Endothelial cell of umbilical vein (primary cell): Measurements from ENCODE around the gene MYO18A.

Experiments used
- EZH2 ChIP-seq: IDR thresholded peaks from 2 replicates; pipeline ENCODE4 v1.6.1; 2012; ENCODE audit warnings: borderline replicate concordance, low read depth, mild to moderate bottlenecking, moderate library complexity, low read length, inconsistent platforms; ENCODE audit not compliant: severe bottlenecking
- FOS ChIP-seq: IDR thresholded peaks from 2 replicates; pipeline ENCODE4 v1.6.1; 2011; ENCODE audit warnings: mild to moderate bottlenecking, low read length, moderate library complexity, borderline replicate concordance; ENCODE audit not compliant: insufficient read depth
- GATA2 ChIP-seq: IDR thresholded peaks from 2 replicates; pipeline ENCODE4 v1.7.0; 2011; ENCODE audit warnings: low read depth, mild to moderate bottlenecking, moderate library complexity, mixed read lengths, low read length; ENCODE audit not compliant: insufficient read length, insufficient read depth
- JUN ChIP-seq: IDR thresholded peaks from 2 replicates; pipeline ENCODE4 v1.6.1; 2011; ENCODE audit warnings: borderline replicate concordance, low read depth; ENCODE audit not compliant: insufficient read length, insufficient read depth
- MYC ChIP-seq: IDR thresholded peaks from one replicate; pipeline ENCODE4 v1.6.1; 2011; ENCODE audit warnings: mild to moderate bottlenecking, low read depth, low read length
- POLR2A ChIP-seq: IDR thresholded peaks from 2 replicates; pipeline ENCODE4 v1.6.1; 2012; ENCODE audit warnings: low read depth, mild to moderate bottlenecking, control low read depth, low read length
- POLR2AphosphoS5 ChIP-seq: IDR thresholded peaks from 2 replicates; pipeline ENCODE4 v1.6.1; 2012; ENCODE audit warnings: low read depth, mild to moderate bottlenecking, control low read depth, low read length, moderate library complexity; ENCODE audit not compliant: insufficient read depth
- TF ChIP-seq, protein P1 (sequence below), 2 donors: IDR thresholded peaks; 1 replicate in 1 of 2; 2 replicates in 1 of 2; pipeline ENCODE4 v1.5.1; 2011; ENCODE audit warnings: low read length in 2 of 2, mild to moderate bottlenecking in 2 of 2, moderate library complexity in 2 of 2, control low read depth in 1 of 2, inconsistent platforms in 1 of 2, low read depth in 1 of 2; ENCODE audit not compliant: insufficient read depth in 1 of 2; ENCODE audit errors: extremely low read depth in 1 of 2
- TF ChIP-seq, protein P2 (sequence below): IDR thresholded peaks from 2 replicates; pipeline ENCODE4 v1.6.1; 2011; ENCODE audit not compliant: insufficient read depth, insufficient read length

- no peak for TF ChIP-seq POLR2A
- TF ChIP-seq, protein P1, sequence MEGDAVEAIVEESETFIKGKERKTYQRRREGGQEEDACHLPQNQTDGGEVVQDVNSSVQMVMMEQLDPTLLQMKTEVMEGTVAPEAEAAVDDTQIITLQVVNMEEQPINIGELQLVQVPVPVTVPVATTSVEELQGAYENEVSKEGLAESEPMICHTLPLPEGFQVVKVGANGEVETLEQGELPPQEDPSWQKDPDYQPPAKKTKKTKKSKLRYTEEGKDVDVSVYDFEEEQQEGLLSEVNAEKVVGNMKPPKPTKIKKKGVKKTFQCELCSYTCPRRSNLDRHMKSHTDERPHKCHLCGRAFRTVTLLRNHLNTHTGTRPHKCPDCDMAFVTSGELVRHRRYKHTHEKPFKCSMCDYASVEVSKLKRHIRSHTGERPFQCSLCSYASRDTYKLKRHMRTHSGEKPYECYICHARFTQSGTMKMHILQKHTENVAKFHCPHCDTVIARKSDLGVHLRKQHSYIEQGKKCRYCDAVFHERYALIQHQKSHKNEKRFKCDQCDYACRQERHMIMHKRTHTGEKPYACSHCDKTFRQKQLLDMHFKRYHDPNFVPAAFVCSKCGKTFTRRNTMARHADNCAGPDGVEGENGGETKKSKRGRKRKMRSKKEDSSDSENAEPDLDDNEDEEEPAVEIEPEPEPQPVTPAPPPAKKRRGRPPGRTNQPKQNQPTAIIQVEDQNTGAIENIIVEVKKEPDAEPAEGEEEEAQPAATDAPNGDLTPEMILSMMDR (IDR thresholded peaks at IDR 0.05; ENCODE audit: extremely low read depth in 1 of 2, insufficient read depth in 1 of 2, low read depth in 1 of 2, low read length in 2 of 2), result no peak
- no peak for TF ChIP-seq EZH2
- TF ChIP-seq POLR2AphosphoS5, result no peak
- TF ChIP-seq, protein P2, sequence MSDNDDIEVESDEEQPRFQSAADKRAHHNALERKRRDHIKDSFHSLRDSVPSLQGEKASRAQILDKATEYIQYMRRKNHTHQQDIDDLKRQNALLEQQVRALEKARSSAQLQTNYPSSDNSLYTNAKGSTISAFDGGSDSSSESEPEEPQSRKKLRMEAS, result no peak
- no peak for TF ChIP-seq FOS
- no peak for TF ChIP-seq GATA2
- no peak for TF ChIP-seq MYC
- TF ChIP-seq JUN, result no peak
Measured at GRCh38 chr17:29225396-29225795, 45.2 kb upstream of the MYO18A start.
